ENCODE results near the gene FAM20A.

Gene FAM20A

DNA sequence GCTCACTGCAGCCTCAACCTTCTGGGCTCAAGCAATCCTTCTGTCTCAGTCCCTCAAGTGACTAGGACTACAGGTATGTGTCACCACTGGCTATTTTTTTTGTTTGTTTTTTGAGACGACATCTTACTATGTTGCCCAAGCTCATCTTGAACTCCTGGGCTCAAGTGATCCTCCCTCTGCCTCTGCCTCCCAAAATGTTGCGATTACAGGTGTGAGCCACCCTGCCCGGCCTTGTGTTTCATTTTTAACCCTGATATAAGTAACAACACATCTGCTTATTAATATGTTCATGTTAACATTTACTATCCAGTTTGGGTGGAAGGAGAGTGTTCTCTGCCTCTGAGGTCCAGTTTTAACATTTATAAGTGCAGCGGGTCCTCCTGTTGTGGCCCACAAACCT lies 3.1 kb downstream of the FAM20A start:
- Mint-ChIP-seq H3K27ac (peak overlapping the region; percentile 57 to 98 (median 88)), H3K27me3 (ENCODE audit: low read depth) (peaks cover 75% of the 10 kb centered on the region), H3K4me3 (peak overlapping the region in 2 of 3 experiments; percentile 89 to 95), H3K36me3 (ENCODE audit: low read depth) (no peaks in the 10 kb centered on the region), H3K9me3 (no peaks in the 10 kb centered on the region), H3K4me1 (peaks cover 70% of the 10 kb centered on the region)
- TF ChIP-seq, protein P1, sequence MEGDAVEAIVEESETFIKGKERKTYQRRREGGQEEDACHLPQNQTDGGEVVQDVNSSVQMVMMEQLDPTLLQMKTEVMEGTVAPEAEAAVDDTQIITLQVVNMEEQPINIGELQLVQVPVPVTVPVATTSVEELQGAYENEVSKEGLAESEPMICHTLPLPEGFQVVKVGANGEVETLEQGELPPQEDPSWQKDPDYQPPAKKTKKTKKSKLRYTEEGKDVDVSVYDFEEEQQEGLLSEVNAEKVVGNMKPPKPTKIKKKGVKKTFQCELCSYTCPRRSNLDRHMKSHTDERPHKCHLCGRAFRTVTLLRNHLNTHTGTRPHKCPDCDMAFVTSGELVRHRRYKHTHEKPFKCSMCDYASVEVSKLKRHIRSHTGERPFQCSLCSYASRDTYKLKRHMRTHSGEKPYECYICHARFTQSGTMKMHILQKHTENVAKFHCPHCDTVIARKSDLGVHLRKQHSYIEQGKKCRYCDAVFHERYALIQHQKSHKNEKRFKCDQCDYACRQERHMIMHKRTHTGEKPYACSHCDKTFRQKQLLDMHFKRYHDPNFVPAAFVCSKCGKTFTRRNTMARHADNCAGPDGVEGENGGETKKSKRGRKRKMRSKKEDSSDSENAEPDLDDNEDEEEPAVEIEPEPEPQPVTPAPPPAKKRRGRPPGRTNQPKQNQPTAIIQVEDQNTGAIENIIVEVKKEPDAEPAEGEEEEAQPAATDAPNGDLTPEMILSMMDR (IDR thresholded peaks at IDR 0.05; ENCODE audit: unreplicated experiment in 3 of 3), result no peak

DNA sequence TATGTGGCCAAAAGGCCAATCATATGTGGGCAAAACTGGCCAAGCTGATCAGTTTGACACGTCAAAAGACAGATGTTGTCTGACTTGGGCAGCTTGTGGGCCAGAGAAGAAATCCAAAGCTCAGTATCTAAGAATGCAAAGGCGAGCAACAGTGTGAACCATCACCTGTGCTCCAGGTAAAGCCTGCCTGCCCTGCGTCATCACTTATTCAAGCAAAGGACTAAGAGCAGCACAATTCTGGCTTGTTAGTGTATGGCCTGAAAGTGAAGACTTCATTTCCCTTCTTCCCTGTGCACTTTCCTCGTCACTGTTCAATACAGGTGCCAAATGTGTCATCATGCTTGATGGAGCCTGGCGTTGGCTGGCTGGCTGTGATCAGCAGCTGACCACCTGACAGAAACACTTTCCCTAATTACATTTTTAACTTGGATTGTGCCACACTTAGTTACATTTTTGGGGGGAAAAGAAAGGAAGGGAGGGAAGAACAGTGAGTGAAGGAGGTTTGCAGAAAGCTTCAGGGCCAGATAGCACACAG lies 4.7 kb downstream of the FAM20A start:
- Mint-ChIP-seq H3K4me3 (peak overlapping the region; percentile 6 to 51 (median 29)), H3K27me3 (ENCODE audit: low read depth) (peaks cover 70% of the 10 kb centered on the region), H3K4me1 (peaks cover 78% of the 10 kb centered on the region), H3K27ac (peak overlapping the region; percentile 18 to 98 (median 84)), H3K9me3 (no peaks in the 10 kb centered on the region), H3K36me3 (ENCODE audit: low read depth) (no peaks in the 10 kb centered on the region)
- TF ChIP-seq, protein P1 (IDR thresholded peaks at IDR 0.05; ENCODE audit: unreplicated experiment in 3 of 3), result no peak

DNA sequence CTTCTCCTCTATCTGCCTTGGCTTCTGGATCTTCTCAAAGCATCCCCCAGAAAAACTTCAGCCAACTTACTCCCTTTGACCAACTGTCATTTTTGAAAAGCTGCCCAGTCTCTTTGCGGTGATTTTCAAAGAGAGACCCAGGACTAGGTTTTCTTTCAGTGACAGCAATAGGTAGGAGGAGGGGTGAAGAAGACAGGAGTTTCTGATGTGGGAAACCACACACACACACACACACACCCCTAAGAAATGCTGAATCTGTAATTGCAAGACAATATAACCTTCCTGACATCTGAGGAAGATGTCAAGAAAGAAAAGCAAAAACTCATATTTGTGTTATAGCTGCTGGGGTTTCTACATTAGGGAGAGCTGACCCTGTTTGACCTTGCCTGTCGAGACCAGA lies 5.2 kb downstream of the FAM20A start:
- Mint-ChIP-seq H3K27me3 (ENCODE audit: low read depth) (peaks cover 71% of the 10 kb centered on the region), H3K4me1 (peaks cover 80% of the 10 kb centered on the region), H3K27ac (peak overlapping the region; percentile 18 to 98 (median 84)), H3K36me3 (ENCODE audit: low read depth) (no peaks in the 10 kb centered on the region), H3K9me3 (no peaks in the 10 kb centered on the region), H3K4me3 (peak overlapping the region in 1 of 3 experiments; percentile 51)
- TF ChIP-seq, protein P1 (IDR thresholded peaks at IDR 0.05; ENCODE audit: unreplicated experiment in 3 of 3), result no peak

DNA sequence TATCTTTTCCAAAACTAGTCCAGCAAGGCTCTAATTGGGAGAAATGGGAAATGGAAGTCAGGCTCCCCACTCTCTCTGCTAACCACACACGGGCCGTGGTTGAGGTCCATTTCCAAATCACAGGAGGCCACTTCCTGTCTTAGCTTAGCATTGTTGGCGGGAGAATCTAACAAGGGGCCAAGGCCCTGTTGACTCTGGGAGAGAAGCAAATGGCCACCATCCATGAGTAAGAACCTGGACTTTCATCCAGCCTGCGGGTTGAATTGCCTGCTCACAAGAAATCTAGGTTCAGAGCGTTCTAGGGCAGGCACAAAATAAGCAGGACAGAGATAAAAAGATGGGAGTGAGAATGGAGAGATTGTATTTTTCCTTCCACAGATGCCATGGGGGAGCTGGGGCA lies 5.7 kb downstream of the FAM20A start:
- H3K9me3 Mint-ChIP-seq, result no peaks in the 10 kb centered on the region
- H3K27me3 Mint-ChIP-seq (ENCODE audit: low read depth), result peaks cover 76% of the 10 kb centered on the region
- peak overlapping the region in 1 of 3 experiments; percentile 51 for H3K4me3 Mint-ChIP-seq
- peaks cover 80% of the 10 kb centered on the region for H3K4me1 Mint-ChIP-seq
- H3K36me3 Mint-ChIP-seq (ENCODE audit: low read depth), result no peaks in the 10 kb centered on the region
- TF ChIP-seq, protein P1 (IDR thresholded peaks at IDR 0.05; ENCODE audit: unreplicated experiment in 3 of 3), result no peak
- H3K27ac Mint-ChIP-seq, result peak overlapping the region; percentile 18 to 98 (median 84)

DNA sequence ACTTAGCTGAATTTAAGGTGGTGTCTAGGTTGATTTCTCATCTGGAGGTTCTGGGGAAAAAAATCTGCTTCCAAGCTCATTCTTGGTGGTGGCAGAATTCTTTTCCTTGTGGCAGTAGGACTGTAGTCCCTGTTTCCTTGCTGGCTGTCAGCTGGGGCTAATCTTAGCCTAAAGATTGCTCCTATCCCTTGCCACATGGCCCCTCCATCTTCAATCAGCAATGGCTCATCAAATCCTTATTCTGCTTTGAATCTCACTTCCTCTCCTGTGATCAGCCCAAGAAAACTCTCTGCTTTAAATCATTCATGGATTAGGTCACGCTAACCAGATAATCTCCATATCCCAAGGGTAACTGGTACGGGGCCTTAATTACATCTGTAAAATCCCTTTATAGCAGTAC lies 6.6 kb downstream of the FAM20A start:
- Mint-ChIP-seq H3K9me3 (no peaks in the 10 kb centered on the region), H3K27me3 (ENCODE audit: low read depth) (peaks cover 71% of the 10 kb centered on the region), H3K36me3 (ENCODE audit: low read depth) (no peaks in the 10 kb centered on the region), H3K27ac (peak overlapping the region in 2 of 3 experiments; percentile 84 to 98), H3K4me1 (peaks cover 82% of the 10 kb centered on the region), H3K4me3 (no peak overlapping the region)
- TF ChIP-seq, protein P1 (IDR thresholded peaks at IDR 0.05; ENCODE audit: unreplicated experiment in 3 of 3), result no peak

All from nephron (organoid).